CD4-positive, alpha-beta T cell (primary cell): ENCODE data around the gene NCKAP5. TPM values are rescaled to one million over a fixed set of nuclear protein-coding genes. Genes with fewer than 3 reads are reported as not detected.

Source experiments
- ATAC-seq: fragments of 200-7000 bp; cut with Tn5 transposase; one replicate; pipeline ENCODE4 v1.10.0; 2022; ENCODE audit warnings: mild to moderate bottlenecking; ENCODE audit not compliant: poor library complexity
- CTCF ChIA-PET: fragments of 350-600 bp; sonication (Branson Sonifier 250); formaldehyde crosslinking; loops from one replicate; lab custom pipeline; 2021; ENCODE audit warnings: antibody characterized with exemption, inconsistent platforms; lab: Charles Lee
- POLR2A ChIA-PET: fragments of 350-600 bp; sonication (Branson Sonifier 250); formaldehyde crosslinking; loops from one replicate; lab custom pipeline; 2021; ENCODE audit warnings: antibody characterized with exemption, inconsistent platforms; lab: Charles Lee
- DNase-seq, 14 experiments: peaks; one replicate each; pipeline ENCODE4 v3.0.0-alpha.2; 2013 to 2020; ENCODE audit warnings: mixed read lengths in 2 of 14
- H3K27ac ChIP-seq, 2 donors: one replicate each; pipeline versions ENCODE4 v1.5.1 to v1.7.0; 2013; ENCODE audit warnings: low read length in 2 of 2, low read depth in 1 of 2, mild to moderate bottlenecking in 1 of 2
- H3K27me3 ChIP-seq, 2 experiments: 1 replicate in 1 of 2; 2 replicates in 1 of 2; pipeline versions ENCODE4 v1.6.1 to v1.7.0; 2013; ENCODE audit warnings: low read length in 2 of 2, control low read depth in 1 of 2, mild to moderate bottlenecking in 1 of 2, moderate library complexity in 1 of 2; ENCODE audit not compliant: insufficient read depth in 2 of 2, control insufficient read depth in 1 of 2
- H3K36me3 ChIP-seq: one replicate; pipeline ENCODE4 v1.6.1; 2013; ENCODE audit warnings: low read length, control low read depth; ENCODE audit not compliant: insufficient read depth
- H3K4me1 ChIP-seq: one replicate; pipeline ENCODE4 v1.6.1; 2013; ENCODE audit warnings: low read length, control low read depth; ENCODE audit not compliant: insufficient read depth
- H3K4me3 ChIP-seq: one replicate; pipeline ENCODE4 v1.5.1; 2013; ENCODE audit warnings: mild to moderate bottlenecking, low read length, moderate library complexity
- H3K9me3 ChIP-seq, 2 experiments: 1 replicate in 1 of 2; 2 replicates in 1 of 2; pipeline versions ENCODE4 v1.6.1 to v1.7.0; 2013; ENCODE audit warnings: low read length in 2 of 2, mild to moderate bottlenecking in 2 of 2, control low read depth in 1 of 2, moderate library complexity in 1 of 2; ENCODE audit not compliant: control insufficient read depth in 1 of 2, insufficient read depth in 1 of 2
- H3K27ac Mint-ChIP-seq: one replicate; pipeline ENCODE4 v1.8.0; 2020; ENCODE audit warnings: mixed read lengths
- H3K27me3 Mint-ChIP-seq: one replicate; pipeline ENCODE4 v1.8.0; 2021; ENCODE audit warnings: mixed read lengths
- H3K36me3 Mint-ChIP-seq: one replicate; pipeline ENCODE4 v1.8.0; 2021; ENCODE audit warnings: low read depth, mixed read lengths
- H3K4me1 Mint-ChIP-seq: one replicate; pipeline ENCODE4 v1.8.0; 2021; ENCODE audit warnings: low read depth, mixed read lengths
- H3K4me3 Mint-ChIP-seq: one replicate; pipeline ENCODE4 v1.8.0; 2020; ENCODE audit warnings: mild to moderate bottlenecking, mixed read lengths
- H3K9me3 Mint-ChIP-seq: one replicate; pipeline ENCODE4 v1.8.0; 2020; ENCODE audit warnings: mixed read lengths
- intact Hi-C, 2 experiments: fragments of 100-400 bp; cut with DNase I in 1 of 2; cut with micrococcal nuclease in 1 of 2; formaldehyde crosslinking; loops; one replicate each; pipeline versions ENCODE4 v1.15.1 to v1.9.0; 2023 to 2025; cut with DNase I, micrococcal nuclease
- total RNA-seq, 174 experiments: library from RNA in 2 of 174; stranded (reverse) in 2 of 174; gene quantifications; one replicate each; pipeline ENCODE4 v1.2.3 and lab custom pipeline; 2021 to 2026
- TF ChIP-seq, protein P1 (sequence below): fragments of 200-600 bp; IDR thresholded peaks from one replicate; pipeline ENCODE4 v1.8.0; 2022; ENCODE audit warnings: antibody characterized with exemption, mild to moderate bottlenecking

Gene NCKAP5
- total RNA-seq, 2 experiments from 2014 or later, result not detected

- Mint-ChIP-seq H3K27me3 (peaks cover 4% of the 10 kb centered on the region), H3K4me1 (no peaks in the 10 kb centered on the region), H3K27ac (no peak overlapping the region), H3K9me3 (no peaks in the 10 kb centered on the region), H3K36me3 (no peaks in the 10 kb centered on the region), H3K4me3 (no peak overlapping the region)
- H3K9me3 ChIP-seq, result peaks cover 0 to 4% of the 10 kb centered on the region in 2 experiments
- no peak overlapping the region for H3K4me3 ChIP-seq
- POLR2A ChIA-PET, result no interaction called here
- no peak for ATAC-seq
- no peaks in the 10 kb centered on the region for H3K4me1 ChIP-seq
- CTCF ChIA-PET, result no interaction called here
- H3K27me3 ChIP-seq, result no peaks in the 10 kb centered on the region
- DNase-seq, result no peak
- intact Hi-C loops, result no loop called here
- no peak overlapping the region for H3K27ac ChIP-seq
- TF ChIP-seq, protein P1, sequence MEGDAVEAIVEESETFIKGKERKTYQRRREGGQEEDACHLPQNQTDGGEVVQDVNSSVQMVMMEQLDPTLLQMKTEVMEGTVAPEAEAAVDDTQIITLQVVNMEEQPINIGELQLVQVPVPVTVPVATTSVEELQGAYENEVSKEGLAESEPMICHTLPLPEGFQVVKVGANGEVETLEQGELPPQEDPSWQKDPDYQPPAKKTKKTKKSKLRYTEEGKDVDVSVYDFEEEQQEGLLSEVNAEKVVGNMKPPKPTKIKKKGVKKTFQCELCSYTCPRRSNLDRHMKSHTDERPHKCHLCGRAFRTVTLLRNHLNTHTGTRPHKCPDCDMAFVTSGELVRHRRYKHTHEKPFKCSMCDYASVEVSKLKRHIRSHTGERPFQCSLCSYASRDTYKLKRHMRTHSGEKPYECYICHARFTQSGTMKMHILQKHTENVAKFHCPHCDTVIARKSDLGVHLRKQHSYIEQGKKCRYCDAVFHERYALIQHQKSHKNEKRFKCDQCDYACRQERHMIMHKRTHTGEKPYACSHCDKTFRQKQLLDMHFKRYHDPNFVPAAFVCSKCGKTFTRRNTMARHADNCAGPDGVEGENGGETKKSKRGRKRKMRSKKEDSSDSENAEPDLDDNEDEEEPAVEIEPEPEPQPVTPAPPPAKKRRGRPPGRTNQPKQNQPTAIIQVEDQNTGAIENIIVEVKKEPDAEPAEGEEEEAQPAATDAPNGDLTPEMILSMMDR, result no peak
- no peaks in the 10 kb centered on the region for H3K36me3 ChIP-seq
Observed at GRCh38 chr2:133503323-133503722, 64.9 kb downstream of the NCKAP5 start.

DNA sequence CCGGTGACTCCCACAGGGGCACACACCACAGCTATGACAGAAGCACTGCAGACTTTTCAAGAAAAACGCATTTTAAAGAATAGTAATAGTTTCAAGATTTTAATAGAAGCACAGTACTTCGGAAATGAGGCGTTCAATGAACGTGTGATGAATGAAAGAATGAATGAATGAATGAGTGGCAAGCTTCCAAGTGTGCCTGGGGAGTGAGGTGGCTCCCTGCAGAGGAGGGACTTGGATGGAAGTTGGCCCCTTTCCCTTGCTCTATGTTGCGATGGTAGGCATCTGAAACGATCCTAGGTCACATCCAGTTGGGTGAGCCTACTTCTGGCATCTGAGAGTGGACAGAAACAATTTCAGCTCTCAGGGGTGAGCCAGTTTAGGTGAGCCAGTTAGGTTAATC, 65.6 kb downstream of the NCKAP5 start:
- Mint-ChIP-seq H3K9me3 (no peaks in the 10 kb centered on the region), H3K27me3 (peaks cover 4% of the 10 kb centered on the region), H3K4me3 (no peak overlapping the region), H3K36me3 (no peaks in the 10 kb centered on the region), H3K4me1 (no peaks in the 10 kb centered on the region), H3K27ac (no peak overlapping the region)
- no peaks in the 10 kb centered on the region for H3K4me1 ChIP-seq
- TF ChIP-seq, protein P1, result no peak
- CTCF ChIA-PET, result no interaction called here
- H3K27me3 ChIP-seq, result no peaks in the 10 kb centered on the region
- no peaks in the 10 kb centered on the region for H3K36me3 ChIP-seq
- POLR2A ChIA-PET, result no interaction called here
- intact Hi-C loops, result no loop called here
- peaks cover 0 to 4% of the 10 kb centered on the region in 2 experiments for H3K9me3 ChIP-seq
- ATAC-seq (no peak), DNase-seq (no peak)
- no peak overlapping the region for H3K4me3 ChIP-seq
- no peak overlapping the region for H3K27ac ChIP-seq

DNA sequence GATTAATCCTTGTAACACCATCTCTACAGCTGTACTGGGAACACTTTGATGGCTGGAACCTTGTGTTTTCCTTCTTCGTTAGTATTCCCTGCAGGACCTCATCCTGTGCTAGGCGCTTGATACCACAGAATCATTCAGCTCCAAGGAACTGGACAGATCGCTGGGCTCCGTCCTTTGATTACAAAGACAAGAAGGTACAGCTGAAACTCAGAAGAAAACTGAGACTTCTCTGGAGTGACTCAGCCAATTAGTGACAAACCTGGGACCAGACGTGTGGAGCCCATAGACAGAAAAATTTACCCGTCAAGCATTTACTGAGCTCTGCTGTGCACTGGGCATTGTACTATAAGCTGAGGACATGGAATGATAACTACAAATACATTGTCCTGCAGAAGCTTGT, 67.3 kb downstream of the NCKAP5 start:
- TF ChIP-seq, protein P1, result no peak
- CTCF ChIA-PET, result no interaction called here

More for the DNA sequence above, 67.3 kb downstream of the NCKAP5 start:
- Histone ChIP-seq H3K4me1 (no peaks in the 10 kb centered on the region), H3K27me3 (no peaks in the 10 kb centered on the region), H3K36me3 (no peaks in the 10 kb centered on the region), H3K4me3 (no peak overlapping the region), H3K9me3 (peaks cover 0 to 4% of the 10 kb centered on the region in 2 experiments), H3K27ac (no peak overlapping the region)
- DNase-seq (no peak), ATAC-seq (no peak)
- POLR2A ChIA-PET, result no interaction called here
- no peaks in the 10 kb centered on the region for H3K36me3 Mint-ChIP-seq
- H3K27me3 Mint-ChIP-seq, result peaks cover 4% of the 10 kb centered on the region
- H3K9me3 Mint-ChIP-seq, result no peaks in the 10 kb centered on the region
- no peak overlapping the region for H3K27ac Mint-ChIP-seq
- intact Hi-C loops, result no loop called here
- H3K4me1 Mint-ChIP-seq, result no peaks in the 10 kb centered on the region
- no peak overlapping the region for H3K4me3 Mint-ChIP-seq
